HepG2 (cell line): Measurements from ENCODE around the gene HAUS2. TPM values are rescaled to one million over a fixed set of nuclear protein-coding genes. Genes with fewer than 3 reads are reported as not detected.

ENCODE experiments used
- CEBPG ChIP-seq: IDR thresholded peaks from 2 replicates; pipeline ENCODE4 v1.6.1; 2016
- FOXK2 ChIP-seq: fragments of 450-650 bp; IDR thresholded peaks from 2 replicates; pipeline ENCODE4 v1.6.1; 2016
- GMEB1 ChIP-seq: sonication (generic); formaldehyde crosslinking; IDR thresholded peaks from 2 replicates; pipeline ENCODE4 v1.5.1; 2020; ENCODE audit warnings: missing genetic modification reagents, mild to moderate bottlenecking, borderline replicate concordance
- KDM5B ChIP-seq: sonication (generic); formaldehyde crosslinking; IDR thresholded peaks from 2 replicates; pipeline ENCODE4 v1.4.0; 2020; ENCODE audit warnings: missing genetic modification reagents, mild to moderate bottlenecking, borderline replicate concordance
- NFKBIZ ChIP-seq: IDR thresholded peaks from 2 replicates; pipeline ENCODE4 v1.6.1; 2018; ENCODE audit warnings: missing genetic modification reagents, missing compliant biosample characterization
- NR2F2 ChIP-seq: IDR thresholded peaks from 2 replicates; pipeline ENCODE4 v1.6.1; 2012; ENCODE audit warnings: low read depth, inconsistent platforms, borderline replicate concordance
- RBM39 ChIP-seq: fragments of 200-400 bp; formaldehyde crosslinking; IDR thresholded peaks from one replicate; pipeline ENCODE4 v1.6.1; 2018; ENCODE audit warnings: antibody characterized with exemption, mild to moderate bottlenecking, low read depth, low read length; ENCODE audit not compliant: poor library complexity, severe bottlenecking
- RCOR2 ChIP-seq: IDR thresholded peaks from 2 replicates; pipeline ENCODE4 v1.6.1; 2016; ENCODE audit warnings: missing biosample characterization, missing genetic modification reagents
- ZMYM2 ChIP-seq: sonication (generic); formaldehyde crosslinking; IDR thresholded peaks from 2 replicates; pipeline ENCODE4 v1.8.0; 2022; ENCODE audit warnings: mild to moderate bottlenecking, missing genetic modification reagents
- ZNF441 ChIP-seq: sonication (generic); formaldehyde crosslinking; IDR thresholded peaks from 2 replicates; pipeline ENCODE4 v1.7.0; 2021; ENCODE audit warnings: missing genetic modification reagents, borderline replicate concordance
- ZNF512B ChIP-seq: sonication (generic); formaldehyde crosslinking; IDR thresholded peaks from 2 replicates; pipeline ENCODE4 v1.5.1; 2020; ENCODE audit warnings: missing genetic modification reagents, mild to moderate bottlenecking, borderline replicate concordance
- polyA plus RNA-seq, 8 experiments: library from polyadenylated mRNA; depleted of rRNA in 3 of 8; stranded (reverse) in 7 of 8; unstranded in 1 of 8; fragments of >200 nt; fragmentation: Illumina TruSeq in 4 of 8; extraction: Trizol in 4 of 8; gene quantifications; 2 replicates each; pipeline versions ENCODE4 v1.2.1 to v1.2.3, GENCODE V29; 2011 to 2016; ENCODE audit warnings: low read depth in 4 of 8, missing spikeins in 1 of 8, mixed read lengths in 1 of 8; ENCODE audit not compliant: insufficient read depth in 1 of 8
- total RNA-seq, 5 experiments: library from RNA; depleted of rRNA; stranded (reverse); fragments of >200 nt; fragmentation: Illumina TruSeq; extraction: Trizol; gene quantifications; 2 replicates each; pipeline ENCODE4 v1.2.3, GENCODE V29; 2016; ENCODE audit warnings: low read depth in 1 of 5
- TF ChIP-seq, protein P1 (sequence below): sonication (generic); formaldehyde crosslinking; IDR thresholded peaks from 2 replicates; pipeline ENCODE4 v1.4.0; 2020; ENCODE audit warnings: missing genetic modification reagents
- TF ChIP-seq, protein P2 (sequence below): sonication (generic); formaldehyde crosslinking; IDR thresholded peaks from 2 replicates; pipeline ENCODE4 v1.9.0; 2022; ENCODE audit warnings: missing genetic modification reagents, mild to moderate bottlenecking, borderline replicate concordance
- TF ChIP-seq, protein P3 (sequence below): sonication (generic); formaldehyde crosslinking; IDR thresholded peaks from 2 replicates; pipeline ENCODE4 v1.5.1; 2020; ENCODE audit warnings: missing genetic modification reagents, mild to moderate bottlenecking, borderline replicate concordance

The HAUS2 gene
- total and polyA plus RNA-seq, 2 of the 13 experiments (the other 11 are each of a cell fraction or from before 2014, with no cell fraction given), result 11.6 to 32.9 TPM

DNA sequence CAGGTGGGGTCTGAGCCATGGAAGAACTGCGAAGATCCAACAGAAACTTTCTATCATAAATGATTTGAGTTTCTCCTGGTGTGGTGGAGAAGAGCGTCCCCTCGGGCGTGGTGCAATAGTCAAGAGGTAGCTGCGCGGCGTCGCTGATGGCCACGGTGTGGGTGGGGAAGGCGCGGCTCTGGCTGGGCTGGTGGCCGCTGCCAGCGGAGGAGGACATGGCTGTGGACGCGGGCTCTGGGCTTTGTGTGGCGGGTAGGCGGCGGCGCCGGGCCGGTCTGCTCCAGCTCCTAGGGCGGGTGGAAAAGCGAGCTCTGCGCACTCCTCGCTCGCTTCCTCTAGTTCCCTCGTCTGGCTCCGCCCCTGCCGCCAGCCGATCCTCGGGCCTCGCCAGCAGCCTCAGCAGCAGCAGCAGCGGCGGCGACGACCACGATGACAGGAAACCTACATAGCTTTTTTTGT lies 32.7 kb downstream of the HAUS2 start (continued):
- TF ChIP-seq GMEB1 (CRISPR knock-in tag) (peak; percentile 33; the same call in 1 of the 2 replicates), ZMYM2 (CRISPR knock-in tag) (peak; percentile 49; the same call in 1 of the 2 replicates), CEBPG (CRISPR knock-in tag) (0 out of 2 replicates have a peak, but pooled peaks have one; percentile 7), ZNF512B (CRISPR knock-in tag) (peak; percentile 77; the same call in 1 of the 2 replicates), KDM5B (CRISPR knock-in tag) (peak; percentile 25; the same call in 1 of the 2 replicates), FOXK2 (no peak), ZNF441 (0 out of 2 replicates have a peak, but pooled peaks have one; percentile 27), NFKBIZ (CRISPR knock-in tag) (no peak), RBM39 (peak; percentile 55), RCOR2 (CRISPR knock-in tag) (no peak), NR2F2 (no peak)
- TF ChIP-seq, protein P1, sequence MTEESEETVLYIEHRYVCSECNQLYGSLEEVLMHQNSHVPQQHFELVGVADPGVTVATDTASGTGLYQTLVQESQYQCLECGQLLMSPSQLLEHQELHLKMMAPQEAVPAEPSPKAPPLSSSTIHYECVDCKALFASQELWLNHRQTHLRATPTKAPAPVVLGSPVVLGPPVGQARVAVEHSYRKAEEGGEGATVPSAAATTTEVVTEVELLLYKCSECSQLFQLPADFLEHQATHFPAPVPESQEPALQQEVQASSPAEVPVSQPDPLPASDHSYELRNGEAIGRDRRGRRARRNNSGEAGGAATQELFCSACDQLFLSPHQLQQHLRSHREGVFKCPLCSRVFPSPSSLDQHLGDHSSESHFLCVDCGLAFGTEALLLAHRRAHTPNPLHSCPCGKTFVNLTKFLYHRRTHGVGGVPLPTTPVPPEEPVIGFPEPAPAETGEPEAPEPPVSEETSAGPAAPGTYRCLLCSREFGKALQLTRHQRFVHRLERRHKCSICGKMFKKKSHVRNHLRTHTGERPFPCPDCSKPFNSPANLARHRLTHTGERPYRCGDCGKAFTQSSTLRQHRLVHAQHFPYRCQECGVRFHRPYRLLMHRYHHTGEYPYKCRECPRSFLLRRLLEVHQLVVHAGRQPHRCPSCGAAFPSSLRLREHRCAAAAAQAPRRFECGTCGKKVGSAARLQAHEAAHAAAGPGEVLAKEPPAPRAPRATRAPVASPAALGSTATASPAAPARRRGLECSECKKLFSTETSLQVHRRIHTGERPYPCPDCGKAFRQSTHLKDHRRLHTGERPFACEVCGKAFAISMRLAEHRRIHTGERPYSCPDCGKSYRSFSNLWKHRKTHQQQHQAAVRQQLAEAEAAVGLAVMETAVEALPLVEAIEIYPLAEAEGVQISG (CRISPR knock-in tag), result no peak
- TF ChIP-seq, protein P2, sequence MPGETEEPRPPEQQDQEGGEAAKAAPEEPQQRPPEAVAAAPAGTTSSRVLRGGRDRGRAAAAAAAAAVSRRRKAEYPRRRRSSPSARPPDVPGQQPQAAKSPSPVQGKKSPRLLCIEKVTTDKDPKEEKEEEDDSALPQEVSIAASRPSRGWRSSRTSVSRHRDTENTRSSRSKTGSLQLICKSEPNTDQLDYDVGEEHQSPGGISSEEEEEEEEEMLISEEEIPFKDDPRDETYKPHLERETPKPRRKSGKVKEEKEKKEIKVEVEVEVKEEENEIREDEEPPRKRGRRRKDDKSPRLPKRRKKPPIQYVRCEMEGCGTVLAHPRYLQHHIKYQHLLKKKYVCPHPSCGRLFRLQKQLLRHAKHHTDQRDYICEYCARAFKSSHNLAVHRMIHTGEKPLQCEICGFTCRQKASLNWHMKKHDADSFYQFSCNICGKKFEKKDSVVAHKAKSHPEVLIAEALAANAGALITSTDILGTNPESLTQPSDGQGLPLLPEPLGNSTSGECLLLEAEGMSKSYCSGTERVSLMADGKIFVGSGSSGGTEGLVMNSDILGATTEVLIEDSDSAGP (CRISPR knock-in tag), result peak; percentile 32; the same call in 1 of the 2 replicates
- TF ChIP-seq, protein P3, sequence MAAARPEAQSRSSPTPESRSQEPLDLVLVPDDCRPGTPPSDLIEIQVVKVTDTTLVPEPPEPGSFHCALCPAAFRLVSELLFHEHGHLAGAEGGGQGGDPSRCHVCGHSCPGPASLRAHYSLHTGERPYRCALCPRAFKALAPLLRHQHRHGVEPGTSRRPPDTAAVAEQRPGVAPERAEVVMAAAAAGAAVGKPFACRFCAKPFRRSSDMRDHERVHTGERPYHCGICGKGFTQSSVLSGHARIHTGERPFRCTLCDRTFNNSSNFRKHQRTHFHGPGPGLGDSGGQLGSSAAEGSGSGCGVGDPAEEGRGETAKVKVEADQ (CRISPR knock-in tag), result 0 out of 2 replicates have a peak, but pooled peaks have one; percentile 48
- TF ChIP-seq, all 625 proteins: peak for 61
